Osteocyte (in vitro differentiated cells): Measurements from ENCODE around the gene IKZF3. TPM values are rescaled to one million over a fixed set of nuclear protein-coding genes. Genes with fewer than 3 reads are reported as not detected.

ENCODE experiments used
- DNase-seq: peaks from one replicate; pipeline ENCODE4 v3.0.0; 2021; ENCODE audit warnings: mixed read lengths; ENCODE audit not compliant: unreplicated experiment; ENCODE audit errors: extremely low spot score
- H3K27ac Mint-ChIP-seq: one replicate; pipeline ENCODE4 v1.8.0; 2021; ENCODE audit warnings: mild to moderate bottlenecking, mixed read lengths; ENCODE audit not compliant: unreplicated experiment
- H3K27me3 Mint-ChIP-seq: one replicate; pipeline ENCODE4 v1.8.0; 2021; ENCODE audit warnings: mixed read lengths; ENCODE audit not compliant: unreplicated experiment
- H3K36me3 Mint-ChIP-seq: one replicate; pipeline ENCODE4 v1.8.0; 2021; ENCODE audit warnings: mixed read lengths; ENCODE audit not compliant: unreplicated experiment
- H3K4me1 Mint-ChIP-seq: one replicate; pipeline ENCODE4 v1.8.0; 2021; ENCODE audit warnings: mixed read lengths; ENCODE audit not compliant: unreplicated experiment
- H3K4me3 Mint-ChIP-seq: one replicate; pipeline ENCODE4 v1.8.0; 2021; ENCODE audit warnings: mild to moderate bottlenecking, moderate library complexity, mixed read lengths; ENCODE audit not compliant: unreplicated experiment
- H3K9me3 Mint-ChIP-seq: one replicate; pipeline ENCODE4 v1.8.0; 2021; ENCODE audit warnings: mixed read lengths; ENCODE audit not compliant: unreplicated experiment
- CTCF ChIP-seq: fragments of 200-600 bp; sonication (generic); IDR thresholded peaks from 2 replicates; pipeline ENCODE4 v1.5.0; 2021; ENCODE audit warnings: antibody characterized with exemption, mild to moderate bottlenecking, moderate library complexity
- total RNA-seq: library from RNA; stranded (reverse); gene quantifications from 2 replicates; pipeline ENCODE4 v1.2.1, GENCODE V29; 2021

IKZF3 gene
- total RNA-seq, 1 donor from 2014 or later = not detected

GRCh38 chr17:39742856-39743436 lies 121.2 kb downstream of the IKZF3 start:
- no peaks in the 10 kb centered on the region for H3K27me3 Mint-ChIP-seq
- H3K4me1 Mint-ChIP-seq = peaks cover 27% of the 10 kb centered on the region
- no peak for TF ChIP-seq CTCF
- H3K4me3 Mint-ChIP-seq = no peak overlapping the region
- no peak overlapping the region for H3K27ac Mint-ChIP-seq
- DNase-seq = no peak
- H3K9me3 Mint-ChIP-seq = no peaks in the 10 kb centered on the region
- H3K36me3 Mint-ChIP-seq = no peaks in the 10 kb centered on the region

- no peak overlapping the region for H3K4me3 Mint-ChIP-seq
- no peak for TF ChIP-seq CTCF
- no peaks in the 10 kb centered on the region for H3K9me3 Mint-ChIP-seq
- H3K27me3 Mint-ChIP-seq = peaks cover 2% of the 10 kb centered on the region
- no peak for DNase-seq
- H3K4me1 Mint-ChIP-seq = peaks cover 27% of the 10 kb centered on the region
- no peaks in the 10 kb centered on the region for H3K36me3 Mint-ChIP-seq
- no peak overlapping the region for H3K27ac Mint-ChIP-seq
Observed at GRCh38 chr17:39742126-39742855, 121.8 kb downstream of the IKZF3 start.

GRCh38 chr17:39740357-39741111 lies 123.6 kb downstream of the IKZF3 start:
- Mint-ChIP-seq H3K9me3 (no peaks in the 10 kb centered on the region), H3K36me3 (no peaks in the 10 kb centered on the region), H3K4me1 (peaks cover 27% of the 10 kb centered on the region), H3K4me3 (peak overlapping the region; percentile 35), H3K27ac (peak overlapping the region; percentile 28), H3K27me3 (peaks cover 5% of the 10 kb centered on the region)
- no peak for DNase-seq
- TF ChIP-seq CTCF = no peak

- Mint-ChIP-seq H3K27ac (peak overlapping the region; percentile 28), H3K4me1 (peaks cover 27% of the 10 kb centered on the region), H3K36me3 (no peaks in the 10 kb centered on the region), H3K9me3 (no peaks in the 10 kb centered on the region), H3K27me3 (peaks cover 5% of the 10 kb centered on the region), H3K4me3 (peak overlapping the region; percentile 35)
- TF ChIP-seq CTCF = no peak
- no peak for DNase-seq
Observed at GRCh38 chr17:39739885-39740356, 124.2 kb downstream of the IKZF3 start.
